K562 (cell line): Measurements from ENCODE around the gene ZNF687. TPM values are rescaled to one million over a fixed set of nuclear protein-coding genes. Genes with fewer than 3 reads are reported as not detected.

Source experiments
- ELF1 ChIP-seq: fragments of 200-800 bp; sonication (Bioruptor generic); IDR thresholded peaks from 2 replicates; pipeline ENCODE4 v1.6.1; 2016; ENCODE audit warnings: missing genetic modification characterization, missing compliant biosample characterization
- FOXA1 ChIP-seq: fragments of 450-650 bp; IDR thresholded peaks from 2 replicates; pipeline ENCODE4 v1.6.1; 2016; ENCODE audit warnings: mild to moderate bottlenecking, borderline replicate concordance
- GTF2E2 ChIP-seq: fragments of 200-800 bp; sonication (Bioruptor generic); IDR thresholded peaks from 2 replicates; pipeline ENCODE4 v1.6.1; 2016; ENCODE audit warnings: missing genetic modification characterization, missing compliant biosample characterization
- MAFF ChIP-seq: IDR thresholded peaks from 2 replicates; pipeline ENCODE4 v1.6.1; 2012; ENCODE audit warnings: low read length, improper control_type of control experiment
- POLR2G ChIP-seq: fragments of 200-400 bp; formaldehyde crosslinking; IDR thresholded peaks from 2 replicates; pipeline ENCODE4 v1.6.1; 2017; ENCODE audit warnings: low read depth, mild to moderate bottlenecking, antibody characterized with exemption, low read length, moderate library complexity
- POLR2H ChIP-seq: IDR thresholded peaks from 2 replicates; pipeline ENCODE4 v1.6.1; 2016; ENCODE audit warnings: missing genetic modification characterization, low read depth, mild to moderate bottlenecking, control low read depth, missing compliant biosample characterization, moderate library complexity
- RB1 ChIP-seq: fragments of 450-650 bp; IDR thresholded peaks from 2 replicates; pipeline ENCODE4 v1.6.1; 2017; ENCODE audit warnings: low read depth, mild to moderate bottlenecking
- RBBP5 ChIP-seq: fragments of 200-600 bp; sonication (generic); IDR thresholded peaks from 2 replicates; pipeline ENCODE4 v1.6.1; 2012; ENCODE audit warnings: borderline replicate concordance, mild to moderate bottlenecking, low read length, control low read depth, inconsistent platforms; ENCODE audit not compliant: insufficient read depth, poor library complexity, severe bottlenecking
- SMAD3 ChIP-seq: fragments of 450-650 bp; formaldehyde crosslinking; conservative IDR thresholded peaks from 2 replicates; pipeline ENCODE4 v1.4.0; 2020; ENCODE audit warnings: mild to moderate bottlenecking
- TAF9B ChIP-seq: fragments of 450-650 bp; IDR thresholded peaks from 2 replicates; pipeline ENCODE4 v1.6.1; 2018; ENCODE audit warnings: mild to moderate bottlenecking; ENCODE audit not compliant: partially characterized antibody
- TAL1 ChIP-seq: fragments of 450-650 bp; IDR thresholded peaks from 2 replicates; pipeline ENCODE4 v1.6.1; 2016; ENCODE audit warnings: mild to moderate bottlenecking
- YY1 ChIP-seq, 3 experiments: IDR thresholded peaks; 2 replicates each; pipeline ENCODE4 v1.6.1; 2011; ENCODE audit warnings: low read length in 2 of 3, mild to moderate bottlenecking in 2 of 3, moderate library complexity in 2 of 3, borderline replicate concordance in 1 of 3, control low read depth in 1 of 3, low read depth in 1 of 3; ENCODE audit not compliant: insufficient read depth in 3 of 3, insufficient replicate concordance in 2 of 3, control insufficient read depth in 1 of 3, insufficient read length in 1 of 3; ENCODE audit errors: extremely low read depth in 1 of 3
- polyA plus RNA-seq, 8 experiments: library from polyadenylated mRNA; depleted of rRNA in 4 of 8; stranded (reverse) in 5 of 8; unstranded in 3 of 8; fragments of >200 nt; fragmentation: Nextera tagmentation in 2 of 8; fragmentation: Illumina TruSeq in 1 of 8; extraction: Ambion mirVana in 2 of 8; extraction: Trizol in 1 of 8; gene quantifications; 2 replicates each; pipeline versions ENCODE4 v1.2.1 to v1.2.3, GENCODE V29; 2011 to 2014; ENCODE audit warnings: inconsistent platforms in 1 of 8, missing spikeins in 1 of 8
- total RNA-seq, 7 experiments: library from RNA; depleted of rRNA in 6 of 7; stranded (reverse); fragments of >200 nt in 6 of 7; fragmentation: Illumina TruSeq in 2 of 7; extraction: Trizol in 2 of 7; gene quantifications; 2 replicates each; pipeline versions ENCODE4 v1.2.1 to v1.2.3, GENCODE V29; 2011 to 2021; ENCODE audit warnings: low replicate concordance in 1 of 7
- TF ChIP-seq, protein P1 (sequence below): fragments of 250-450 bp; sonication (Bioruptor Pico); IDR thresholded peaks from 2 replicates; pipeline ENCODE4 v1.4.0; 2020
- TF ChIP-seq, protein P2 (sequence below): fragments of 250-450 bp; sonication (Bioruptor Pico); IDR thresholded peaks from 2 replicates; pipeline ENCODE4 v1.5.1; 2021; ENCODE audit warnings: mild to moderate bottlenecking
- TF ChIP-seq, protein P3 (sequence below): fragments of 250-450 bp; sonication (Bioruptor Pico); IDR thresholded peaks from 2 replicates; pipeline ENCODE4 v1.5.0; 2021; ENCODE audit warnings: mild to moderate bottlenecking, moderate library complexity

Gene ZNF687
- total and polyA plus RNA-seq, 9 of the 15 experiments (the other 6 are each of a cell fraction or from before 2014, with no cell fraction given), result 0.13 to 26.4 (median 10.6) TPM

DNA sequence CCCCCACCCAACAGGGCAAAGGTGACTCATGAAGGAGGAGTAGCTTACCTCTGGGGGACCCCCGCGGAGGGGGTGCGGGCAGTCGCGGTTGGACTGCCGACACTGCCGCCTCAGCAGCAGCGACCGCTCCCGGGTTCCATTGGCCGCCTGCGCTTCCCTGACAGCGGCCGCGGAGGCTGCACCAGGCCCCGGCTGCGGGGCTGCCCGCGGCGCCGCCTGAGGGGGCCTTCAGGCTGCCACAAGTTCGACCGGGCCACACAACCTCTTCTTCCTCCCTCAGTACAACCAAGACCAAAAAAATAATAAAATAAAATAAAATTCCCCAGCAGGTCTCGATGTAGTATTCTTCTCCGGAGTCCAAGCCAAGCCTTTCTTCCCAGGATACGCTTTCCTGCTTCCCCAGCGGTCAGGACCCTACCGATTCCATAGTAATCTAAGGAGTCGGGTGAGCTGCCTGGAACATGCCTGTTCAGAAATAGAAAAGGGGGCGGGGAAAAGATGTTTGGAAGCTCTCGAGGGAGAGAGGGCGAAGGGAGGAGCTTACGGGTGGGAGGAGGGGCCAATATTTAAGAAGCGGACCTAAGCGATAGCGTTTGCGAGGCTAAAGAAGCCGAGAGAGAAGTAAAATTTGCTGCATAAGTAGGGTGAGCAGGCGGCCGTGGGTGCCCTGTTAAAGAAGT, 45.3 kb downstream of the ZNF687 start, which contains the start of gene PI4KB (continued):
- TF ChIP-seq, protein P1, sequence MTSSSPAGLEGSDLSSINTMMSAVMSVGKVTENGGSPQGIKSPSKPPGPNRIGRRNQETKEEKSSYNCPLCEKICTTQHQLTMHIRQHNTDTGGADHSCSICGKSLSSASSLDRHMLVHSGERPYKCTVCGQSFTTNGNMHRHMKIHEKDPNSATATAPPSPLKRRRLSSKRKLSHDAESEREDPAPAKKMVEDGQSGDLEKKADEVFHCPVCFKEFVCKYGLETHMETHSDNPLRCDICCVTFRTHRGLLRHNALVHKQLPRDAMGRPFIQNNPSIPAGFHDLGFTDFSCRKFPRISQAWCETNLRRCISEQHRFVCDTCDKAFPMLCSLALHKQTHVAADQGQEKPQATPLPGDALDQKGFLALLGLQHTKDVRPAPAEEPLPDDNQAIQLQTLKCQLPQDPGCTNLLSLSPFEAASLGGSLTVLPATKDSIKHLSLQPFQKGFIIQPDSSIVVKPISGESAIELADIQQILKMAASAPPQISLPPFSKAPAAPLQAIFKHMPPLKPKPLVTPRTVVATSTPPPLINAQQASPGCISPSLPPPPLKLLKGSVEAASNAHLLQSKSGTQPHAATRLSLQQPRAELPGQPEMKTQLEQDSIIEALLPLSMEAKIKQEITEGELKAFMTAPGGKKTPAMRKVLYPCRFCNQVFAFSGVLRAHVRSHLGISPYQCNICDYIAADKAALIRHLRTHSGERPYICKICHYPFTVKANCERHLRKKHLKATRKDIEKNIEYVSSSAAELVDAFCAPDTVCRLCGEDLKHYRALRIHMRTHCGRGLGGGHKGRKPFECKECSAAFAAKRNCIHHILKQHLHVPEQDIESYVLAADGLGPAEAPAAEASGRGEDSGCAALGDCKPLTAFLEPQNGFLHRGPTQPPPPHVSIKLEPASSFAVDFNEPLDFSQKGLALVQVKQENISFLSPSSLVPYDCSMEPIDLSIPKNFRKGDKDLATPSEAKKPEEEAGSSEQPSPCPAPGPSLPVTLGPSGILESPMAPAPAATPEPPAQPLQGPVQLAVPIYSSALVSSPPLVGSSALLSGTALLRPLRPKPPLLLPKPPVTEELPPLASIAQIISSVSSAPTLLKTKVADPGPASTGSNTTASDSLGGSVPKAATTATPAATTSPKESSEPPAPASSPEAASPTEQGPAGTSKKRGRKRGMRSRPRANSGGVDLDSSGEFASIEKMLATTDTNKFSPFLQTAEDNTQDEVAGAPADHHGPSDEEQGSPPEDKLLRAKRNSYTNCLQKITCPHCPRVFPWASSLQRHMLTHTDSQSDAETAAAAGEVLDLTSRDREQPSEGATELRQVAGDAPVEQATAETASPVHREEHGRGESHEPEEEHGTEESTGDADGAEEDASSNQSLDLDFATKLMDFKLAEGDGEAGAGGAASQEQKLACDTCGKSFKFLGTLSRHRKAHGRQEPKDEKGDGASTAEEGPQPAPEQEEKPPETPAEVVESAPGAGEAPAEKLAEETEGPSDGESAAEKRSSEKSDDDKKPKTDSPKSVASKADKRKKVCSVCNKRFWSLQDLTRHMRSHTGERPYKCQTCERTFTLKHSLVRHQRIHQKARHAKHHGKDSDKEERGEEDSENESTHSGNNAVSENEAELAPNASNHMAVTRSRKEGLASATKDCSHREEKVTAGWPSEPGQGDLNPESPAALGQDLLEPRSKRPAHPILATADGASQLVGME (CRISPR knock-in tag), result 0 out of 2 replicates have a peak, but pooled peaks have one; percentile 6
- TF ChIP-seq MAFF (0 out of 2 replicates have a peak, but pooled peaks have one; percentile 0), TAF9B (peak; percentile 36), FOXA1 (no peak), YY1 (IDR thresholded peaks at IDR 0.05; ENCODE audit: borderline replicate concordance in 1 of 3, control insufficient read depth in 1 of 3, extremely low read depth in 1 of 3, insufficient read depth in 3 of 3, insufficient read length in 1 of 3, insufficient replicate concordance in 2 of 3, low read depth in 1 of 3, low read length in 2 of 3) (peak in 2 of 3 experiments; percentile 66 to 68), TAL1 (0 out of 2 replicates have a peak, but pooled peaks have one; percentile 31), RB1 (peak; percentile 81), ELF1 (peak; percentile 57; the same call in 1 of the 2 replicates), POLR2H (tag) (peak; percentile 83), RBBP5 (peak; percentile 60), SMAD3 (CRISPR knock-in tag) (peak; percentile 70; the same call in 1 of the 2 replicates), GTF2E2 (tag) (peak; percentile 69; the same call in 1 of the 2 replicates), POLR2G (peak; percentile 89)
- TF ChIP-seq, protein P2, sequence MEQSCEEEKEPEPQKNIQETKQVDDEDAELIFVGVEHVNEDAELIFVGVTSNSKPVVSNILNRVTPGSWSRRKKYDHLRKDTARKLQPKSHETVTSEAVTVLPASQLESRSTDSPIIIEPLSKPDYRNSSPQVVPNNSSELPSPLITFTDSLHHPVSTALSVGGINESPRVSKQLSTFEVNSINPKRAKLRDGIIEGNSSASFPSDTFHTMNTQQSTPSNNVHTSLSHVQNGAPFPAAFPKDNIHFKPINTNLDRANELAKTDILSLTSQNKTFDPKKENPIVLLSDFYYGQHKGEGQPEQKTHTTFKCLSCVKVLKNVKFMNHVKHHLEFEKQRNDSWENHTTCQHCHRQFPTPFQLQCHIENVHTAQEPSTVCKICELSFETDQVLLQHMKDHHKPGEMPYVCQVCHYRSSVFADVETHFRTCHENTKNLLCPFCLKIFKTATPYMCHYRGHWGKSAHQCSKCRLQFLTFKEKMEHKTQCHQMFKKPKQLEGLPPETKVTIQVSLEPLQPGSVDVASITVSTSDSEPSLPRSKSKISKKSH (CRISPR knock-in tag), result no peak
- TF ChIP-seq, protein P3, sequence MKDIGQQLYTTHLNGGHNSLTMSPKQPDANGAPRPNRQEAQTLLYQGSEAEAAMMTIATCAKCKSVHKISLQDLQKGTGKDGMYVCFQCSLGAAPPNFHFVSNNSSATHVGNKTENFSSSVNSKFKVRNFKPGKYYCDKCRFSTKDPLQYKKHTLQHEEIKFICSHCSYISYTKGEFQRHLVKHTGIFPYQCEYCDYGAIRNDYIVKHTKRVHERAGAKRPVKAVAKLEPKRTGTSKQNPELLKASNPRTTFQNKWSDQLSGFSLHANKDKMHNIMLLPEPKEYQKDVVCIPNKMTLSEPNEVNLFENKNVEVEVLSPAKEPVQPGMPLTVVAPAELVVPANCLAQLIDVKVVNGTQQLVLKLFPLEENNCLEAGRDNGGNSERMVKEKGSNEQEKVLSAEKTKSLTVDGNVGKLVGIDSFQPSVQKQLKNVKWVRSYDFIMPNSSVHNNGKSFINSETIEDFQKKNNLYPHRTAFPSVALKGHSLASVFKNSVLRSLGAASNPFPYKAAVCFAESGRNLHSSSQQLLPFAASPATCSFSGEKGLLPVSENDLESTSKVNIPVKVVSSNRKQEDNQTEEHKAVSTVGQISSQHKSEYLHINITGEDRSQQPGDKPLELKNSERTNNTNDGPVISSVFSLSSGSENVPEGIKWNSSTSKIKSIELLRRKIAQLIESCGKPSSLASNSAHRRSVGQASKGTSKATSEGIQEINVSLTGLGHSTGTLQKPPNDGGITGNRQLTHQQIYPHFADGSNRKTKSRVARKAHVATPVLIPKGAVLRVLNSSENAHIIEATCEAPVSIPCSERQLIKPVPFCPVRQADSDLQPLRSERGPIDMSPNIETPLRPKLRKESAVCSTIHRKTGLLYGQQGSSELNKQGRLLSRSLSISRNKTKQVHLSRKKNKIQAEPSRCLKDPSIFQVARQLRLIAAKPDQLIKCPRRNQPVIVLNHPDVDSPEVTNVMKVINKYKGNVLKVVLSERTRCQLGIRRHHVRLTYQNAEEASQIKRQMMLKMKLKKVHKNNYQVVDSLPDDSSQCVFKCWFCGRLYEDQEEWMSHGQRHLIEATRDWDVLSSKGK (CRISPR knock-in tag), result no peak
